ENCODE results near the gene CTSO. TPM values are rescaled to one million over a fixed set of nuclear protein-coding genes. Genes with fewer than 3 reads are reported as not detected.

Gene CTSO
- 1 to 10 TPM; 4.1 TPM for total RNA-seq
- 39.1 TPM for polyA plus RNA-seq

GRCh38 chr4:155953151-155954117 lies at the start of gene CTSO:
CTSO (minus strand) TSS chr4:155953866; CDS start chr4:155953847, 19 bp downstream.
- peak; percentile 52 to 82 (median 73) for DNase-seq
- H3K4me3 Mint-ChIP-seq: peak within 1 kb of the TSS; percentile 93 to 100 (median 99)
- Histone ChIP-seq H3K4me3 (ENCODE audit: low read length) (peak within 1 kb of the TSS; percentile 80), H3K27me3 (ENCODE audit: insufficient read depth, low read length, poor library complexity, severe bottlenecking) (no peaks in the 10 kb centered on the region), H3K4me1 (ENCODE audit: insufficient read depth, low read length) (peaks cover 12% of the 10 kb centered on the region), H3K27ac (ENCODE audit: low read depth, low read length) (peak within 1 kb of the TSS; percentile 82), H3K36me3 (ENCODE audit: insufficient read depth, low read length) (no peaks in the 10 kb centered on the region), H3K9me3 (ENCODE audit: low read length) (no peaks in the 10 kb centered on the region)
- peaks cover 4 to 9% of the 10 kb centered on the region in 2 donors for H3K27me3 Mint-ChIP-seq
- H3K9me3 Mint-ChIP-seq: no peaks in the 10 kb centered on the region
- peak within 1 kb of the TSS; percentile 95 to 100 (median 99) for H3K27ac Mint-ChIP-seq
- ChIA-PET CTCF (interaction anchor here (1.0 to 2.8 kb wide), 7 partner anchors 10 to 1404 kb away, joined by 3 to 12 read pairs (median 5); partner anchors contain the start of gene PLRG1), POLR2A (interaction anchor here (0.7 to 1.6 kb wide), 4 partner anchors 10 to 1403 kb away, joined by 3 to 9 read pairs (median 7); partner anchors contain the start of genes MAP9 and PLRG1)
- H3K36me3 Mint-ChIP-seq: peaks cover 0 to 4% (median 0%) of the 10 kb centered on the region in 3 donors
- H3K4me1 Mint-ChIP-seq: peaks cover 24 to 48% (median 32%) of the 10 kb centered on the region in 3 donors

GRCh38 chr4:156000491-156000890 lies 46.8 kb upstream of the CTSO start:
- Histone ChIP-seq H3K36me3 (ENCODE audit: insufficient read depth, low read length) (no peaks in the 10 kb centered on the region), H3K27me3 (ENCODE audit: insufficient read depth, low read length, poor library complexity, severe bottlenecking) (no peaks in the 10 kb centered on the region), H3K4me3 (ENCODE audit: low read length) (no peak overlapping the region), H3K4me1 (ENCODE audit: insufficient read depth, low read length) (no peaks in the 10 kb centered on the region), H3K9me3 (ENCODE audit: low read length) (no peaks in the 10 kb centered on the region), H3K27ac (ENCODE audit: low read depth, low read length) (no peak overlapping the region)
- POLR2A ChIA-PET: no interaction called here
- peaks cover 0 to 7% (median 0%) of the 10 kb centered on the region in 5 donors for H3K9me3 Mint-ChIP-seq
- H3K4me1 Mint-ChIP-seq: no peaks in the 10 kb centered on the region
- CTCF ChIA-PET: no interaction called here
- DNase-seq: no peak
- no peaks in the 10 kb centered on the region for H3K36me3 Mint-ChIP-seq
- H3K27ac Mint-ChIP-seq: no peak overlapping the region
- peaks cover 0 to 3% of the 10 kb centered on the region in 2 donors for H3K27me3 Mint-ChIP-seq
- no peak overlapping the region for H3K4me3 Mint-ChIP-seq

GRCh38 chr4:155999725-156000124 lies 46.1 kb upstream of the CTSO start:
- no peak overlapping the region for H3K4me3 ChIP-seq (ENCODE audit: low read length)
- peaks cover 0 to 3% of the 10 kb centered on the region in 2 donors for H3K27me3 Mint-ChIP-seq
- peaks cover 0 to 5% (median 0%) of the 10 kb centered on the region in 5 donors for H3K9me3 Mint-ChIP-seq
- no peaks in the 10 kb centered on the region for H3K36me3 Mint-ChIP-seq
- no peaks in the 10 kb centered on the region for H3K27me3 ChIP-seq (ENCODE audit: insufficient read depth, low read length, poor library complexity, severe bottlenecking)
- no peaks in the 10 kb centered on the region for H3K4me1 ChIP-seq (ENCODE audit: insufficient read depth, low read length)
- no peaks in the 10 kb centered on the region for H3K9me3 ChIP-seq (ENCODE audit: low read length)
- no peak overlapping the region for H3K27ac ChIP-seq (ENCODE audit: low read depth, low read length)
- H3K27ac Mint-ChIP-seq: no peak overlapping the region
- ChIA-PET POLR2A (no interaction called here), CTCF (no interaction called here)
- no peak for DNase-seq
- no peaks in the 10 kb centered on the region for H3K36me3 ChIP-seq (ENCODE audit: insufficient read depth, low read length)
- no peak overlapping the region for H3K4me3 Mint-ChIP-seq
- no peaks in the 10 kb centered on the region for H3K4me1 Mint-ChIP-seq

GRCh38 chr4:155995069-155995468 lies 41.4 kb upstream of the CTSO start:
- H3K27ac Mint-ChIP-seq: no peak overlapping the region
- H3K4me3 Mint-ChIP-seq: no peak overlapping the region
- CTCF ChIA-PET: no interaction called here

GRCh38 chr4:155984106-155984797 lies 30.6 kb upstream of the CTSO start:
- Histone ChIP-seq H3K4me1 (ENCODE audit: insufficient read depth, low read length) (no peaks in the 10 kb centered on the region), H3K27ac (ENCODE audit: low read depth, low read length) (no peak overlapping the region), H3K9me3 (ENCODE audit: low read length) (no peaks in the 10 kb centered on the region), H3K4me3 (ENCODE audit: low read length) (no peak overlapping the region), H3K27me3 (ENCODE audit: insufficient read depth, low read length, poor library complexity, severe bottlenecking) (no peaks in the 10 kb centered on the region), H3K36me3 (ENCODE audit: insufficient read depth, low read length) (no peaks in the 10 kb centered on the region)
- no peaks in the 10 kb centered on the region for H3K27me3 Mint-ChIP-seq
- ChIA-PET POLR2A (no interaction called here), CTCF (no interaction called here)
- no peak overlapping the region for H3K27ac Mint-ChIP-seq
- H3K4me3 Mint-ChIP-seq: no peak overlapping the region
- no peak for DNase-seq
- peaks cover 1 to 7% (median 3%) of the 10 kb centered on the region in 5 donors for H3K9me3 Mint-ChIP-seq
- no peaks in the 10 kb centered on the region for H3K4me1 Mint-ChIP-seq
- H3K36me3 Mint-ChIP-seq: no peaks in the 10 kb centered on the region

More at GRCh38 chr4:155995069-155995468, 41.4 kb upstream of the CTSO start:
- Histone ChIP-seq H3K4me1 (ENCODE audit: insufficient read depth, low read length) (no peaks in the 10 kb centered on the region), H3K27me3 (ENCODE audit: insufficient read depth, low read length, poor library complexity, severe bottlenecking) (no peaks in the 10 kb centered on the region), H3K27ac (ENCODE audit: low read depth, low read length) (no peak overlapping the region), H3K36me3 (ENCODE audit: insufficient read depth, low read length) (no peaks in the 10 kb centered on the region), H3K9me3 (ENCODE audit: low read length) (no peaks in the 10 kb centered on the region), H3K4me3 (ENCODE audit: low read length) (no peak overlapping the region)
- POLR2A ChIA-PET: no interaction called here
- no peaks in the 10 kb centered on the region for H3K4me1 Mint-ChIP-seq
- no peaks in the 10 kb centered on the region for H3K27me3 Mint-ChIP-seq
- no peaks in the 10 kb centered on the region for H3K9me3 Mint-ChIP-seq
- no peaks in the 10 kb centered on the region for H3K36me3 Mint-ChIP-seq
- no peak for DNase-seq

GRCh38 chr4:155982736-155983385 lies 29.2 kb upstream of the CTSO start:
- no peak for DNase-seq
- Histone ChIP-seq H3K27me3 (ENCODE audit: insufficient read depth, low read length, poor library complexity, severe bottlenecking) (no peaks in the 10 kb centered on the region), H3K4me1 (ENCODE audit: insufficient read depth, low read length) (no peaks in the 10 kb centered on the region), H3K36me3 (ENCODE audit: insufficient read depth, low read length) (no peaks in the 10 kb centered on the region), H3K4me3 (ENCODE audit: low read length) (no peak overlapping the region), H3K9me3 (ENCODE audit: low read length) (no peaks in the 10 kb centered on the region), H3K27ac (ENCODE audit: low read depth, low read length) (no peak overlapping the region)
- H3K4me1 Mint-ChIP-seq: no peaks in the 10 kb centered on the region
- ChIA-PET CTCF (no interaction called here), POLR2A (no interaction called here)
- no peak overlapping the region for H3K4me3 Mint-ChIP-seq
- H3K9me3 Mint-ChIP-seq: peaks cover 3 to 12% (median 6%) of the 10 kb centered on the region in 5 donors
- no peaks in the 10 kb centered on the region for H3K36me3 Mint-ChIP-seq
- H3K27me3 Mint-ChIP-seq: no peaks in the 10 kb centered on the region
- no peak overlapping the region for H3K27ac Mint-ChIP-seq

- H3K27ac Mint-ChIP-seq: no peak overlapping the region
- no peaks in the 10 kb centered on the region for H3K9me3 ChIP-seq (ENCODE audit: low read length)
- H3K27me3 ChIP-seq (ENCODE audit: insufficient read depth, low read length, poor library complexity, severe bottlenecking): no peaks in the 10 kb centered on the region
- no peak for DNase-seq
- no peak overlapping the region for H3K4me3 Mint-ChIP-seq
- no peaks in the 10 kb centered on the region for H3K36me3 ChIP-seq (ENCODE audit: insufficient read depth, low read length)
- no peaks in the 10 kb centered on the region for H3K4me1 Mint-ChIP-seq
- H3K36me3 Mint-ChIP-seq: no peaks in the 10 kb centered on the region
- CTCF ChIA-PET: no interaction called here
- no peak overlapping the region for H3K4me3 ChIP-seq (ENCODE audit: low read length)
- no peaks in the 10 kb centered on the region for H3K4me1 ChIP-seq (ENCODE audit: insufficient read depth, low read length)
- H3K27me3 Mint-ChIP-seq: peaks cover 0 to 3% of the 10 kb centered on the region in 2 donors
- POLR2A ChIA-PET: no interaction called here
- peaks cover 6 to 12% (median 7%) of the 10 kb centered on the region in 5 donors for H3K9me3 Mint-ChIP-seq
- no peak overlapping the region for H3K27ac ChIP-seq (ENCODE audit: low read depth, low read length)
Measured at GRCh38 chr4:155978810-155979209, 25.1 kb upstream of the CTSO start.

Data from CD8-positive, alpha-beta memory T cell (primary cell).